ENCODE measurements around the gene HCN1.

Gene HCN1

DNA sequence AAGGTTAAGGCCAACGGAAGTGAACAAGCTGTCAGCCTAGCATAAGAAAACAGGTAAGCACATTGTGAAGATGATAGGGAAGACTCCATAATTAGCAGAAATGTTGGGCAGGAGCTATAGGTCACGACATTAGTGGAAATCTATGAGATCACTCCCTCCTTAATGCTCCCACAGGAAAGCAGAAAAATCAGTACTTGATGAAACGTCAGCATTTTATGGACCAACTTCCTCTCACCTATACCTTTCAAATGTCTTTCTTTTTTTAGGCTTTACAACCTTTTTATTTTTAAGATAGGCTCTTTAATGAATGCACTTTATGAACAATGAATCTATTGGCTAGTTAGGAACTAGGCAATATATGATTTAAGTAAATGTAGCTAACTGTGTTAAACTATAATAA is 29.4 kb upstream of the HCN1 start:
- Histone ChIP-seq H3K27ac (replicated peaks) (no peak overlapping the region), H3K27me3 (ENCODE audit: insufficient read depth, poor library complexity, severe bottlenecking) (no peaks in the 10 kb centered on the region), H3K4me3 (replicated peaks; ENCODE audit: insufficient read depth, low read length) (no peak overlapping the region)
- no peak for DNase-seq (ENCODE audit: low read depth in 1 of 2, low spot score in 1 of 2)
- TF ChIP-seq, protein P1, sequence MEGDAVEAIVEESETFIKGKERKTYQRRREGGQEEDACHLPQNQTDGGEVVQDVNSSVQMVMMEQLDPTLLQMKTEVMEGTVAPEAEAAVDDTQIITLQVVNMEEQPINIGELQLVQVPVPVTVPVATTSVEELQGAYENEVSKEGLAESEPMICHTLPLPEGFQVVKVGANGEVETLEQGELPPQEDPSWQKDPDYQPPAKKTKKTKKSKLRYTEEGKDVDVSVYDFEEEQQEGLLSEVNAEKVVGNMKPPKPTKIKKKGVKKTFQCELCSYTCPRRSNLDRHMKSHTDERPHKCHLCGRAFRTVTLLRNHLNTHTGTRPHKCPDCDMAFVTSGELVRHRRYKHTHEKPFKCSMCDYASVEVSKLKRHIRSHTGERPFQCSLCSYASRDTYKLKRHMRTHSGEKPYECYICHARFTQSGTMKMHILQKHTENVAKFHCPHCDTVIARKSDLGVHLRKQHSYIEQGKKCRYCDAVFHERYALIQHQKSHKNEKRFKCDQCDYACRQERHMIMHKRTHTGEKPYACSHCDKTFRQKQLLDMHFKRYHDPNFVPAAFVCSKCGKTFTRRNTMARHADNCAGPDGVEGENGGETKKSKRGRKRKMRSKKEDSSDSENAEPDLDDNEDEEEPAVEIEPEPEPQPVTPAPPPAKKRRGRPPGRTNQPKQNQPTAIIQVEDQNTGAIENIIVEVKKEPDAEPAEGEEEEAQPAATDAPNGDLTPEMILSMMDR (IDR thresholded peaks at IDR 0.05; ENCODE audit: insufficient read depth, low read length) = no peak
- no peak for TF ChIP-seq GABPA (IDR thresholded peaks at IDR 0.05; ENCODE audit: low read depth)
- TF ChIP-seq, protein P2, sequence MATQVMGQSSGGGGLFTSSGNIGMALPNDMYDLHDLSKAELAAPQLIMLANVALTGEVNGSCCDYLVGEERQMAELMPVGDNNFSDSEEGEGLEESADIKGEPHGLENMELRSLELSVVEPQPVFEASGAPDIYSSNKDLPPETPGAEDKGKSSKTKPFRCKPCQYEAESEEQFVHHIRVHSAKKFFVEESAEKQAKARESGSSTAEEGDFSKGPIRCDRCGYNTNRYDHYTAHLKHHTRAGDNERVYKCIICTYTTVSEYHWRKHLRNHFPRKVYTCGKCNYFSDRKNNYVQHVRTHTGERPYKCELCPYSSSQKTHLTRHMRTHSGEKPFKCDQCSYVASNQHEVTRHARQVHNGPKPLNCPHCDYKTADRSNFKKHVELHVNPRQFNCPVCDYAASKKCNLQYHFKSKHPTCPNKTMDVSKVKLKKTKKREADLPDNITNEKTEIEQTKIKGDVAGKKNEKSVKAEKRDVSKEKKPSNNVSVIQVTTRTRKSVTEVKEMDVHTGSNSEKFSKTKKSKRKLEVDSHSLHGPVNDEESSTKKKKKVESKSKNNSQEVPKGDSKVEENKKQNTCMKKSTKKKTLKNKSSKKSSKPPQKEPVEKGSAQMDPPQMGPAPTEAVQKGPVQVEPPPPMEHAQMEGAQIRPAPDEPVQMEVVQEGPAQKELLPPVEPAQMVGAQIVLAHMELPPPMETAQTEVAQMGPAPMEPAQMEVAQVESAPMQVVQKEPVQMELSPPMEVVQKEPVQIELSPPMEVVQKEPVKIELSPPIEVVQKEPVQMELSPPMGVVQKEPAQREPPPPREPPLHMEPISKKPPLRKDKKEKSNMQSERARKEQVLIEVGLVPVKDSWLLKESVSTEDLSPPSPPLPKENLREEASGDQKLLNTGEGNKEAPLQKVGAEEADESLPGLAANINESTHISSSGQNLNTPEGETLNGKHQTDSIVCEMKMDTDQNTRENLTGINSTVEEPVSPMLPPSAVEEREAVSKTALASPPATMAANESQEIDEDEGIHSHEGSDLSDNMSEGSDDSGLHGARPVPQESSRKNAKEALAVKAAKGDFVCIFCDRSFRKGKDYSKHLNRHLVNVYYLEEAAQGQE (IDR thresholded peaks at IDR 0.05; ENCODE audit: insufficient replicate concordance, low read depth) = no peak
- TF ChIP-seq SPI1 (IDR thresholded peaks at IDR 0.05; ENCODE audit: borderline replicate concordance, low read depth) = no peak
- no peak for TF ChIP-seq POLR2AphosphoS5 (IDR thresholded peaks at IDR 0.05; ENCODE audit: low read depth)

DNA sequence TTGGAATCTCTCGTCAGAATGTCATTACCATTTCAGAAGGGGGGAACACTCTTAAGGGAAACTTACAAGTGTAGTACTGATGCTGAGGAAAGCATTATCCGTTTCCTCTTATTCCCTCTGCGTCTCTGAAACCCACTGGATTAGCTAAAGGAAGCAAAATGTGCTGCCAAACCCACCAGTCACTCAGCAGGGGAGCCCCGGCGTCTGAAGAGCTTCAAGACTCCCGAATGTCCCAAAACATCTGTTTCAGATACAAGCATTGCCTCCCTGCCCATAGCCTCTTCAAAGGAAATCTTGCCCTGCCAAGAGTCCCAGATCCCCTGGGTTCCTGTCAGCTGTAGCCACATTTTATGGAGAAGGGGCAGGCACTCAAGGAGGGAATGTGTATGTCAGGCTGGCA is 1.0 kb upstream of the HCN1 start:
- Histone ChIP-seq H3K4me3 (replicated peaks; ENCODE audit: insufficient read depth, low read length) (no peak overlapping the region), H3K27me3 (ENCODE audit: insufficient read depth, poor library complexity, severe bottlenecking) (peaks cover 9% of the 10 kb centered on the region), H3K27ac (replicated peaks) (no peak overlapping the region)
- DNase-seq (ENCODE audit: low read depth in 1 of 2, low spot score in 1 of 2) = no peak
- TF ChIP-seq GABPA (IDR thresholded peaks at IDR 0.05; ENCODE audit: low read depth) = no peak
- TF ChIP-seq, protein P2 (IDR thresholded peaks at IDR 0.05; ENCODE audit: insufficient replicate concordance, low read depth) = no peak
- TF ChIP-seq SPI1 (IDR thresholded peaks at IDR 0.05; ENCODE audit: borderline replicate concordance, low read depth) = no peak
- TF ChIP-seq, protein P1 (IDR thresholded peaks at IDR 0.05; ENCODE audit: insufficient read depth, low read length) = no peak
- no peak for TF ChIP-seq POLR2AphosphoS5 (IDR thresholded peaks at IDR 0.05; ENCODE audit: low read depth)

DNA sequence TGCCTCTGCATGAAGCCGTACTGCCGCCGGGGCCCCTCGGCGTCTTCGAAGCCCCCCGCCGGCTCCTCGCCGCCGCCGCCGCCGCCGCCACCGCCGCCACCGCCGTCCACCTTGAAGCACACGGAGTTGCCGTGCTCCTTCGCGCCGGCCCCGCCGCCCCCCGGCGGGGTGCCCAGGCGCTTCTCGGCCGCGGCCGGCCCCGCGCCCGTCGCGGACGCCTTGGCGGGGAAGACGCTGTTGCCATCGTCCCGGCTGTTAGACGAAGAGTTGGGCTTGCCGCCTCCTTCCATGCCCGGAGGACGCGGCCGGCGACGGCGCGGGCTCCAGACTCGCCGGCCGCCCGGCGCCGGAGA is 400 bp downstream of the HCN1 start:
- no peak for DNase-seq (ENCODE audit: low read depth in 1 of 2, low spot score in 1 of 2)
- H3K27me3 ChIP-seq (ENCODE audit: insufficient read depth, poor library complexity, severe bottlenecking) = peaks cover 9% of the 10 kb centered on the region

More for the DNA sequence above, 400 bp downstream of the HCN1 start:
- Histone ChIP-seq H3K4me3 (replicated peaks; ENCODE audit: insufficient read depth, low read length) (no peak overlapping the region), H3K27ac (replicated peaks) (no peak overlapping the region)
- TF ChIP-seq SPI1 (IDR thresholded peaks at IDR 0.05; ENCODE audit: borderline replicate concordance, low read depth) (no peak), POLR2AphosphoS5 (IDR thresholded peaks at IDR 0.05; ENCODE audit: low read depth) (no peak), GABPA (IDR thresholded peaks at IDR 0.05; ENCODE audit: low read depth) (no peak)
- TF ChIP-seq, protein P2 (IDR thresholded peaks at IDR 0.05; ENCODE audit: insufficient replicate concordance, low read depth) = no peak
- TF ChIP-seq, protein P1 (IDR thresholded peaks at IDR 0.05; ENCODE audit: insufficient read depth, low read length) = no peak

All from HL-60 (cell line).